ENCODE data around the gene SOBP.

DNA sequence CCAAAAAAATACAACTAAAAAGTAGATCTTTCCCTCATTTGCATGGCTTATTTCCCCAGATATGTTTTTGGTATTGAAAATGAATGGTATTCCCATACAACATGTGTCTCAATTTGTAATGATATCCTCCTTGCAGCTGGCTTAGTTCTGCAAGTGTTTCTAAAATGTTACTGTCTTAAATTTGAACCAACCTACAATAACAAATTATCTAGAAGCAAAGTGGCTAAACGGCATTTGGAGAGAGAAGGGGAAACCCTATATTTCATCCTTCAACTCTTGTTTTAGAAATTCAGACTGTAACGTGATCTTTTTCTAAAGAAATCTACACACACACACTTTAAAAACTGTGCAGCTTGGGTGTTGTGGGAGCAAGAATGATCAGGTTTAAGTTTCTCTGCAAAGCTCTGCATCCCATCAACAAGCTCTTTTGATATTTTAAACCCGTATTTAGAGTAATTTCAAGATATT is 153.0 kb downstream of the SOBP start:
- TF ChIP-seq CTCF (IDR thresholded peaks at IDR 0.05), result no peak
- no peak for TF ChIP-seq POLR2A (IDR thresholded peaks at IDR 0.05)
